Measurements from ENCODE around the gene SOSTDC1. TPM values are rescaled to one million over a fixed set of nuclear protein-coding genes. Genes with fewer than 3 reads are reported as not detected.
A peak's percentile ranks its signal among the peaks of the same experiment; 100 is the strongest.
"Not testable (repeated sequence)": the region's sequence is repeated elsewhere in the genome, so short reads cannot be mapped to it uniquely, and the experiment has no call there.

SOSTDC1 gene
- total RNA-seq, 1 experiment from 2014 or later, result not detected

GRCh38 chr7:16462431-16462889, 3.1 kb downstream of the SOSTDC1 start:
- DNase-seq (ENCODE audit: low read depth), result no peak

- no peak for DNase-seq (ENCODE audit: low read depth)
These were observed 4.6 kb downstream of the SOSTDC1 start for GRCh38 chr7:16460789-16461493.

- DNase-seq (ENCODE audit: low read depth), result not testable (repeated sequence)
These were observed 9.2 kb downstream of the SOSTDC1 start for GRCh38 chr7:16456303-16456702.

GRCh38 chr7:16455591-16455990, 9.9 kb downstream of the SOSTDC1 start:
- no peak for DNase-seq (ENCODE audit: low read depth)

GRCh38 chr7:16450366-16450765, 15.2 kb downstream of the SOSTDC1 start:
- peak; percentile 61 for DNase-seq (ENCODE audit: low read depth)

GRCh38 chr7:16447876-16448275, 17.7 kb downstream of the SOSTDC1 start:
- DNase-seq (ENCODE audit: low read depth), result no peak

- DNase-seq (ENCODE audit: low read depth), result no peak
These were observed 19.0 kb downstream of the SOSTDC1 start for GRCh38 chr7:16446508-16446907.

GRCh38 chr7:16443871-16444270, 21.7 kb downstream of the SOSTDC1 start:
- not testable (repeated sequence) for DNase-seq (ENCODE audit: low read depth)

- no peak for DNase-seq (ENCODE audit: low read depth)
These were observed 26.6 kb downstream of the SOSTDC1 start for GRCh38 chr7:16438988-16439387.

GRCh38 chr7:16436306-16436705, 29.2 kb downstream of the SOSTDC1 start:
- DNase-seq (ENCODE audit: low read depth), result no peak

- DNase-seq (ENCODE audit: low read depth), result no peak
These were observed 31.9 kb downstream of the SOSTDC1 start for GRCh38 chr7:16433568-16434122.

- DNase-seq (ENCODE audit: low read depth), result no peak
These were observed 33.2 kb downstream of the SOSTDC1 start for GRCh38 chr7:16432425-16432731.

- DNase-seq (ENCODE audit: low read depth), result peak; percentile 69
These were observed 33.7 kb downstream of the SOSTDC1 start for GRCh38 chr7:16431646-16432424.

GRCh38 chr7:16430133-16430532, 35.4 kb downstream of the SOSTDC1 start:
- peak; percentile 34 for DNase-seq (ENCODE audit: low read depth)

- DNase-seq (ENCODE audit: low read depth), result peak; percentile 57
These were observed 36.9 kb downstream of the SOSTDC1 start for GRCh38 chr7:16428672-16429071.

GRCh38 chr7:16428182-16428581, 37.4 kb downstream of the SOSTDC1 start:
- no peak for DNase-seq (ENCODE audit: low read depth)

- peak; percentile 53 for DNase-seq (ENCODE audit: low read depth)
These were observed 41.8 kb downstream of the SOSTDC1 start for GRCh38 chr7:16423761-16424160.

- DNase-seq (ENCODE audit: low read depth), result no peak
These were observed 42.6 kb downstream of the SOSTDC1 start for GRCh38 chr7:16422917-16423316.

GRCh38 chr7:16422103-16422435, 43.5 kb downstream of the SOSTDC1 start:
- no peak for DNase-seq (ENCODE audit: low read depth)

GRCh38 chr7:16421333-16422102, 44.0 kb downstream of the SOSTDC1 start, which contains the start of gene CRPPA:
CRPPA (minus strand) TSS chr7:16421538; CDS start chr7:16421322, 216 bp downstream.
- DNase-seq (ENCODE audit: low read depth), result peak; percentile 69

GRCh38 chr7:16420649-16421332, 44.7 kb downstream of the SOSTDC1 start:
- DNase-seq (ENCODE audit: low read depth), result peak; percentile 95

All from LHCN-M2 (cell line).